ENCODE data around the gene CCDC88C. TPM values are rescaled to one million over a fixed set of nuclear protein-coding genes. Genes with fewer than 3 reads are reported as not detected.

Gene CCDC88C
- total RNA-seq, 1 experiment from 2014 or later, result 64.8 TPM

DNA sequence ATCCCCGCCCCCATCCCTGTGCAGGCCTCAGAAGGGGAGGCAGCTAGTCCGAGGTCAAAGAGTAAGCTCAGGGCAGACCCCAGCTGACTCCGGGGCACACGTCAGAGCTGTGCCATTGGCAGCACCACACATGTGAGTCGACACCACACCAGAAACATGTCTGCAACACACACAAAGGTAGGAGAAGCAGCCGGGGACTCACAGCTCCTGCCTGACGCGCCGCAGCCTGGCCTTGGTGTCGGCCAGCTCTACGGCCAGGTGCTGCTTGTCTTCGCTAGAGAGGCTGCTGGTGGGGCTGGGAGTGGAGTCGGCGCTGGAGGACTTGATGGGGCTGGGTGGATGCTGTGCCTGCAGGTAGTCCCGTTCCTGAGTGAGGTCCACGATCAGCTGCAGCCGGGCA, 78.5 kb downstream of the CCDC88C start:
- ChIA-PET CTCF (interaction anchor here (2.1 to 2.7 kb wide), 2 partner anchors 15 to 16 kb away, joined by 10 to 21 read pairs; no protein-coding TSS in a partner anchor), POLR2A (interaction anchor here (0.6 kb wide), 1 partner anchor 153 kb away, joined by 3 read pairs; no protein-coding TSS in a partner anchor)
- ATAC-seq (no peak), DNase-seq (ENCODE audit: low spot score) (no peak)
- Mint-ChIP-seq H3K36me3 (peaks cover 14% of the 10 kb centered on the region), H3K27ac (peak overlapping the region; percentile 84), H3K4me1 (no peaks in the 10 kb centered on the region), H3K27me3 (ENCODE audit: low read depth) (no peaks in the 10 kb centered on the region), H3K4me3 (no peak overlapping the region), H3K9me3 (no peaks in the 10 kb centered on the region)
- no peak for TF ChIP-seq SMAD4 (CRISPR knock-in tag; IDR thresholded peaks at IDR 0.05)
- no peak for TF ChIP-seq ZNF671 (CRISPR knock-in tag; IDR thresholded peaks at IDR 0.05)
- TF ChIP-seq, protein P1, sequence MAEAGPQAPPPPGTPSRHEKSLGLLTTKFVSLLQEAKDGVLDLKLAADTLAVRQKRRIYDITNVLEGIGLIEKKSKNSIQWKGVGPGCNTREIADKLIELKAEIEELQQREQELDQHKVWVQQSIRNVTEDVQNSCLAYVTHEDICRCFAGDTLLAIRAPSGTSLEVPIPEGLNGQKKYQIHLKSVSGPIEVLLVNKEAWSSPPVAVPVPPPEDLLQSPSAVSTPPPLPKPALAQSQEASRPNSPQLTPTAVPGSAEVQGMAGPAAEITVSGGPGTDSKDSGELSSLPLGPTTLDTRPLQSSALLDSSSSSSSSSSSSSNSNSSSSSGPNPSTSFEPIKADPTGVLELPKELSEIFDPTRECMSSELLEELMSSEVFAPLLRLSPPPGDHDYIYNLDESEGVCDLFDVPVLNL (CRISPR knock-in tag; IDR thresholded peaks at IDR 0.05; ENCODE audit: borderline replicate concordance, low read depth), result no peak
- no peak for TF ChIP-seq FOXP1 (CRISPR knock-in tag; IDR thresholded peaks at IDR 0.05; ENCODE audit: borderline replicate concordance)
- TF ChIP-seq ETV6 (CRISPR knock-in tag; IDR thresholded peaks at IDR 0.05), result no peak
- TF ChIP-seq, protein P2, sequence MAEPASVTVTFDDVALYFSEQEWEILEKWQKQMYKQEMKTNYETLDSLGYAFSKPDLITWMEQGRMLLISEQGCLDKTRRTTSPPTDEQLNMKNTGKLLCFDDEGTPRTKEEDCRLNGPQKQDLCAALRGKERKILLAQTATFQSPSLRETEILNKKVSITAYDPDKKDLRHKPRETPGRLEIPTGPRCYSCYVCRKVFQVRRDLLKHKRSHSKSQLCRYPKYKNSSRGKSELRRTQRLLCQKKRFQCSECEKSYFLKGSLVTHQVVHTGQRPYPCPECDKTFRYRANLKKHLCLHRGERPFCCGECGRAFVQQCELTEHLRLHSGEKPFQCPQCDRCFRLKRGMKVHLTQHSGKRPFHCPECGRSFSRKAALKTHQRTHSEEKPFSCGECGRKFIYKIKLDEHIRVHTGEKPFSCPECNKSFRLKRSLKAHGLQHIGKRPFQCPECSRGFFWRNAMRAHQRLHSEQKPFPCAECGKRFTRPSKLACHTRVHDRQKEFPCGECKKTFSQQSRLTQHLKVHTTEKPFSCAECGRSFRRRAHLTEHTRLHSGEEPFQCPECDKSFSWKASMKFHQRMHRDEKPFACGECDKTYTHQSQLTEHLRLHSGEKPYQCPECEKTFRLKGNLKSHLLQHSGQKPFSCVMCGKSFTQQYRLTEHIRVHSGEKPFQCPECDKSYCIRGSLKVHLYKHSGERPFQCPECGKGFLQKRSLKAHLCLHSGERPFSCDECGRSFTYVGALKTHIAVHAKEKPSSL (CRISPR knock-in tag; conservative IDR thresholded peaks at IDR 0.05), result no peak
- TF ChIP-seq, protein P3, sequence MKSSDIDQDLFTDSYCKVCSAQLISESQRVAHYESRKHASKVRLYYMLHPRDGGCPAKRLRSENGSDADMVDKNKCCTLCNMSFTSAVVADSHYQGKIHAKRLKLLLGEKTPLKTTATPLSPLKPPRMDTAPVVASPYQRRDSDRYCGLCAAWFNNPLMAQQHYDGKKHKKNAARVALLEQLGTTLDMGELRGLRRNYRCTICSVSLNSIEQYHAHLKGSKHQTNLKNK (CRISPR knock-in tag; IDR thresholded peaks at IDR 0.05), result no peak
- TF ChIP-seq NR2C2 (CRISPR knock-in tag; IDR thresholded peaks at IDR 0.05), result no peak
- TF ChIP-seq, protein P4, sequence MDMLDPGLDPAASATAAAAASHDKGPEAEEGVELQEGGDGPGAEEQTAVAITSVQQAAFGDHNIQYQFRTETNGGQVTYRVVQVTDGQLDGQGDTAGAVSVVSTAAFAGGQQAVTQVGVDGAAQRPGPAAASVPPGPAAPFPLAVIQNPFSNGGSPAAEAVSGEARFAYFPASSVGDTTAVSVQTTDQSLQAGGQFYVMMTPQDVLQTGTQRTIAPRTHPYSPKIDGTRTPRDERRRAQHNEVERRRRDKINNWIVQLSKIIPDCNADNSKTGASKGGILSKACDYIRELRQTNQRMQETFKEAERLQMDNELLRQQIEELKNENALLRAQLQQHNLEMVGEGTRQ (CRISPR knock-in tag; IDR thresholded peaks at IDR 0.05), result no peak
- no peak for TF ChIP-seq CREM (CRISPR knock-in tag; IDR thresholded peaks at IDR 0.05)
- TF ChIP-seq FOXK1 (CRISPR knock-in tag; IDR thresholded peaks at IDR 0.05), result no peak
- TF ChIP-seq, protein P5, sequence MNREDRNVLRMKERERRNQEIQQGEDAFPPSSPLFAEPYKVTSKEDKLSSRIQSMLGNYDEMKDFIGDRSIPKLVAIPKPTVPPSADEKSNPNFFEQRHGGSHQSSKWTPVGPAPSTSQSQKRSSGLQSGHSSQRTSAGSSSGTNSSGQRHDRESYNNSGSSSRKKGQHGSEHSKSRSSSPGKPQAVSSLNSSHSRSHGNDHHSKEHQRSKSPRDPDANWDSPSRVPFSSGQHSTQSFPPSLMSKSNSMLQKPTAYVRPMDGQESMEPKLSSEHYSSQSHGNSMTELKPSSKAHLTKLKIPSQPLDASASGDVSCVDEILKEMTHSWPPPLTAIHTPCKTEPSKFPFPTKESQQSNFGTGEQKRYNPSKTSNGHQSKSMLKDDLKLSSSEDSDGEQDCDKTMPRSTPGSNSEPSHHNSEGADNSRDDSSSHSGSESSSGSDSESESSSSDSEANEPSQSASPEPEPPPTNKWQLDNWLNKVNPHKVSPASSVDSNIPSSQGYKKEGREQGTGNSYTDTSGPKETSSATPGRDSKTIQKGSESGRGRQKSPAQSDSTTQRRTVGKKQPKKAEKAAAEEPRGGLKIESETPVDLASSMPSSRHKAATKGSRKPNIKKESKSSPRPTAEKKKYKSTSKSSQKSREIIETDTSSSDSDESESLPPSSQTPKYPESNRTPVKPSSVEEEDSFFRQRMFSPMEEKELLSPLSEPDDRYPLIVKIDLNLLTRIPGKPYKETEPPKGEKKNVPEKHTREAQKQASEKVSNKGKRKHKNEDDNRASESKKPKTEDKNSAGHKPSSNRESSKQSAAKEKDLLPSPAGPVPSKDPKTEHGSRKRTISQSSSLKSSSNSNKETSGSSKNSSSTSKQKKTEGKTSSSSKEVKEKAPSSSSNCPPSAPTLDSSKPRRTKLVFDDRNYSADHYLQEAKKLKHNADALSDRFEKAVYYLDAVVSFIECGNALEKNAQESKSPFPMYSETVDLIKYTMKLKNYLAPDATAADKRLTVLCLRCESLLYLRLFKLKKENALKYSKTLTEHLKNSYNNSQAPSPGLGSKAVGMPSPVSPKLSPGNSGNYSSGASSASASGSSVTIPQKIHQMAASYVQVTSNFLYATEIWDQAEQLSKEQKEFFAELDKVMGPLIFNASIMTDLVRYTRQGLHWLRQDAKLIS (CRISPR knock-in tag; IDR thresholded peaks at IDR 0.05; ENCODE audit: borderline replicate concordance), result no peak

DNA sequence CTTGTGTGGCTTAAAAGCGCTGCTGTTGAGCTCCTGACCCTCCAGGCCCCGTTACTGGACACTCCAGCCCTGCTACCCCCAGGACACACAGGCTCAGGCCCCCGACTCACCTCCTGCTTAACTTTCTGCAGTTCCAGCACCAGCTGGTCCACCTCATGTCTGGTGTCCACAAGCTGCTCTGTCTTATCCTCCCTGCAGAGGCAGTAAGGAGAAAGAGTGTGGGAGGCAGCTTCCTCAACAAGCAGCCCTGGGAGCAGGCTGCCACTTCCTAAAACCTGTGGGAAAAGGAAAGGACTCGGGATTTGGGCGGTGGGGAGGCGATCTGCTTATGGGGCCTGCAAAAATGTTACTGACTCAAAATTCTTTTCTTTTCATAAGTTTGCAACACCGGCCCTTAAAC, 79.2 kb downstream of the CCDC88C start:
- DNase-seq (ENCODE audit: low spot score), result no peak
- Mint-ChIP-seq H3K36me3 (peaks cover 14% of the 10 kb centered on the region), H3K27me3 (ENCODE audit: low read depth) (no peaks in the 10 kb centered on the region), H3K4me3 (no peak overlapping the region), H3K27ac (no peak overlapping the region), H3K4me1 (no peaks in the 10 kb centered on the region), H3K9me3 (no peaks in the 10 kb centered on the region)
- no peak for ATAC-seq
- CTCF ChIA-PET, result interaction anchor here (0.6 to 2.7 kb wide), 5 partner anchors 15 to 80 kb away, joined by 3 to 21 read pairs (median 4); partner anchors contain the start of gene CCDC88C
- POLR2A ChIA-PET, result interaction anchor here (0.6 to 1.0 kb wide), 2 partner anchors 29 to 870 kb away, joined by 3 read pairs; no protein-coding TSS in a partner anchor
- TF ChIP-seq TP53 (CRISPR knock-in tag; IDR thresholded peaks at IDR 0.05) (no peak), NFYB (CRISPR knock-in tag; conservative IDR thresholded peaks at IDR 0.05; ENCODE audit: low read depth) (no peak), GRHL2 (CRISPR knock-in tag; IDR thresholded peaks at IDR 0.05; ENCODE audit: insufficient replicate concordance, severe bottlenecking) (no peak), ZNF263 (CRISPR knock-in tag; IDR thresholded peaks at IDR 0.05; ENCODE audit: low read depth) (no peak), ATF1 (CRISPR knock-in tag; IDR thresholded peaks at IDR 0.05) (no peak), ZNF232 (CRISPR knock-in tag; IDR thresholded peaks at IDR 0.05) (no peak), ZBTB21 (CRISPR knock-in tag; IDR thresholded peaks at IDR 0.05; ENCODE audit: borderline replicate concordance) (no peak), ZNF671 (CRISPR knock-in tag; IDR thresholded peaks at IDR 0.05) (no peak), CBFB (CRISPR knock-in tag; IDR thresholded peaks at IDR 0.05; ENCODE audit: low read depth) (no peak)
- TF ChIP-seq, protein P6, sequence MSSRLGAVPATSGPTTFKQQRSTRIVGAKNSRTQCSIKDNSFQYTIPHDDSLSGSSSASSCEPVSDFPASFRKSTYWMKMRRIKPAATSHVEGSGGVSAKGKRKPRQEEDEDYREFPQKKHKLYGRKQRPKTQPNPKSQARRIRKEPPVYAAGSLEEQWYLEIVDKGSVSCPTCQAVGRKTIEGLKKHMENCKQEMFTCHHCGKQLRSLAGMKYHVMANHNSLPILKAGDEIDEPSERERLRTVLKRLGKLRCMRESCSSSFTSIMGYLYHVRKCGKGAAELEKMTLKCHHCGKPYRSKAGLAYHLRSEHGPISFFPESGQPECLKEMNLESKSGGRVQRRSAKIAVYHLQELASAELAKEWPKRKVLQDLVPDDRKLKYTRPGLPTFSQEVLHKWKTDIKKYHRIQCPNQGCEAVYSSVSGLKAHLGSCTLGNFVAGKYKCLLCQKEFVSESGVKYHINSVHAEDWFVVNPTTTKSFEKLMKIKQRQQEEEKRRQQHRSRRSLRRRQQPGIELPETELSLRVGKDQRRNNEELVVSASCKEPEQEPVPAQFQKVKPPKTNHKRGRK (CRISPR knock-in tag; IDR thresholded peaks at IDR 0.05; ENCODE audit: borderline replicate concordance), result no peak
- TF ChIP-seq, protein P7, sequence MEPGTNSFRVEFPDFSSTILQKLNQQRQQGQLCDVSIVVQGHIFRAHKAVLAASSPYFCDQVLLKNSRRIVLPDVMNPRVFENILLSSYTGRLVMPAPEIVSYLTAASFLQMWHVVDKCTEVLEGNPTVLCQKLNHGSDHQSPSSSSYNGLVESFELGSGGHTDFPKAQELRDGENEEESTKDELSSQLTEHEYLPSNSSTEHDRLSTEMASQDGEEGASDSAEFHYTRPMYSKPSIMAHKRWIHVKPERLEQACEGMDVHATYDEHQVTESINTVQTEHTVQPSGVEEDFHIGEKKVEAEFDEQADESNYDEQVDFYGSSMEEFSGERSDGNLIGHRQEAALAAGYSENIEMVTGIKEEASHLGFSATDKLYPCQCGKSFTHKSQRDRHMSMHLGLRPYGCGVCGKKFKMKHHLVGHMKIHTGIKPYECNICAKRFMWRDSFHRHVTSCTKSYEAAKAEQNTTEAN (CRISPR knock-in tag; IDR thresholded peaks at IDR 0.05), result no peak
- TF ChIP-seq, protein P8, sequence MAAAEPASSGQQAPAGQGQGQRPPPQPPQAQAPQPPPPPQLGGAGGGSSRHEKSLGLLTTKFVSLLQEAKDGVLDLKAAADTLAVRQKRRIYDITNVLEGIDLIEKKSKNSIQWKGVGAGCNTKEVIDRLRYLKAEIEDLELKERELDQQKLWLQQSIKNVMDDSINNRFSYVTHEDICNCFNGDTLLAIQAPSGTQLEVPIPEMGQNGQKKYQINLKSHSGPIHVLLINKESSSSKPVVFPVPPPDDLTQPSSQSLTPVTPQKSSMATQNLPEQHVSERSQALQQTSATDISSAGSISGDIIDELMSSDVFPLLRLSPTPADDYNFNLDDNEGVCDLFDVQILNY (CRISPR knock-in tag; IDR thresholded peaks at IDR 0.05), result no peak
